GM12878 (cell line): ENCODE measurements around the gene MT1H. TPM values are rescaled to one million over a fixed set of nuclear protein-coding genes. Genes with fewer than 3 reads are reported as not detected.

ENCODE experiments used
- ATAC-seq: fragments of 200-7000 bp; cut with Tn5 transposase; 3 replicates; pipeline ENCODE4 v1.9.1; 2020; ENCODE audit warnings: mild to moderate bottlenecking, moderate library complexity
- BruUV-seq: library from RNA; stranded (reverse); fragments of 400-500 nt; replicated peaks from 2 replicates; lab custom pipeline; 2021; lab: Mats Ljungman, UMichigan
- CTCF ChIA-PET: fragments of 300-600 bp; sonication (Branson Sonifier 250); formaldehyde crosslinking; extraction: SDS; loops from one replicate; lab custom pipeline; 2021; ENCODE audit warnings: inconsistent platforms; lab: Yijun Ruan, JAX
- POLR2A ChIA-PET: fragments of 350-600 bp; formaldehyde crosslinking; extraction: SDS; loops from one replicate; lab custom pipeline; 2021; ENCODE audit warnings: inconsistent platforms; lab: Charles Lee
- RAD21 ChIA-PET: fragments of 300-600 bp; sonication (Branson Sonifier 250); formaldehyde crosslinking; loops from one replicate; lab custom pipeline; 2023; ENCODE audit warnings: antibody characterized with exemption; ENCODE audit not compliant: unreplicated experiment; lab: Charles Lee
- SMC1A ChIA-PET: fragments of 300-600 bp; sonication (Branson Sonifier 250); formaldehyde crosslinking; loops from one replicate; lab custom pipeline; 2023; ENCODE audit not compliant: unreplicated experiment, uncharacterized antibody; lab: Charles Lee
- DNase-seq: peaks from one replicate; pipeline ENCODE4 v3.0.0-alpha.2; 2011; ENCODE audit warnings: low read depth, low spot score
- FAIRE-seq: peaks from 3 replicates; lab custom pipeline; 2011; peaks lifted over from hg19 to GRCh38; lab: Jason Lieb, UNC
- H2AFZ ChIP-seq: 2 replicates; pipeline ENCODE4 v1.6.0; 2011; ENCODE audit warnings: low read depth, low read length, control low read depth; ENCODE audit not compliant: control insufficient read depth
- H3K27ac ChIP-seq: 2 replicates; pipeline ENCODE4 v1.5.1; 2011; ENCODE audit warnings: control low read depth; ENCODE audit not compliant: control insufficient read depth, insufficient read depth
- H3K27me3 ChIP-seq, 2 experiments: replicated peaks in 1 of 2; 2 replicates each; pipeline versions ENCODE4 v1.6.0 to v1.6.1; 2011; ENCODE audit warnings: low read length in 1 of 2; ENCODE audit not compliant: control insufficient read depth in 2 of 2, insufficient read depth in 2 of 2
- H3K36me3 ChIP-seq, 2 experiments: 2 replicates each; pipeline ENCODE4 v1.5.1; 2011; ENCODE audit warnings: low read length in 1 of 2; ENCODE audit not compliant: control insufficient read depth in 2 of 2, insufficient read depth in 2 of 2
- H3K4me1 ChIP-seq: 2 replicates; pipeline ENCODE4 v1.6.1; 2011; ENCODE audit warnings: mild to moderate bottlenecking, low read length, moderate library complexity, mixed read lengths; ENCODE audit not compliant: control insufficient read depth, insufficient read depth
- H3K4me2 ChIP-seq: 2 replicates; pipeline ENCODE4 v1.6.0; 2011; ENCODE audit warnings: control low read depth; ENCODE audit not compliant: control insufficient read depth, insufficient read depth
- H3K4me3 ChIP-seq: fragments of 200-600 bp; sonication (generic); 2 replicates; pipeline ENCODE4 v1.5.1; 2016
- H3K79me2 ChIP-seq: 2 replicates; pipeline ENCODE4 v1.6.0; 2011; ENCODE audit warnings: low read length; ENCODE audit not compliant: control insufficient read depth, insufficient read depth
- H3K9ac ChIP-seq: 2 replicates; pipeline ENCODE4 v1.8.0; 2011; ENCODE audit warnings: low read length, control low read depth, mixed read lengths; ENCODE audit not compliant: control insufficient read depth, insufficient read depth
- H3K9me3 ChIP-seq: replicated peaks from 3 replicates; pipeline ENCODE4 v1.5.1; 2011; ENCODE audit warnings: mild to moderate bottlenecking, low read length; ENCODE audit not compliant: control insufficient read depth, insufficient read depth
- H4K20me1 ChIP-seq: 2 replicates; pipeline ENCODE4 v1.6.0; 2011; ENCODE audit not compliant: control insufficient read depth, insufficient read depth
- GABPA ChIP-seq: IDR thresholded peaks from 2 replicates; pipeline ENCODE4 v1.6.1; 2014; ENCODE audit warnings: antibody characterized with exemption, low read depth, mild to moderate bottlenecking, inconsistent platforms
- NFIC ChIP-seq: IDR thresholded peaks from 2 replicates; pipeline ENCODE4 v1.6.1; 2012; ENCODE audit warnings: low read depth, mild to moderate bottlenecking, inconsistent platforms, low read length, moderate library complexity
- NFYB ChIP-seq: IDR thresholded peaks from 2 replicates; pipeline ENCODE4 v1.6.1; 2011; ENCODE audit warnings: low read depth, mild to moderate bottlenecking, low read length, improper control_type of control experiment, moderate library complexity; ENCODE audit not compliant: insufficient read depth
- NRF1 ChIP-seq: conservative IDR thresholded peaks from 2 replicates; pipeline ENCODE4 v1.6.1; 2011; ENCODE audit warnings: mild to moderate bottlenecking, low read depth, low read length, improper control_type of control experiment
- POLR2AphosphoS2 ChIP-seq: IDR thresholded peaks from 2 replicates; pipeline ENCODE4 v1.6.1; 2011; ENCODE audit warnings: low read depth, mild to moderate bottlenecking, low read length, improper control_type of control experiment, moderate library complexity
- POU2F2 ChIP-seq: IDR thresholded peaks from 3 replicates; pipeline ENCODE4 v1.6.1; 2011; ENCODE audit warnings: low read depth, mild to moderate bottlenecking, low read length, borderline replicate concordance
- RBBP5 ChIP-seq: fragments of 200-600 bp; sonication (generic); conservative IDR thresholded peaks from 2 replicates; pipeline ENCODE4 v1.6.1; 2016
- SIX5 ChIP-seq: IDR thresholded peaks from 2 replicates; pipeline ENCODE4 v1.6.1; 2011; ENCODE audit warnings: mild to moderate bottlenecking, low read depth, low read length, moderate library complexity; ENCODE audit not compliant: severe bottlenecking
- STAT1 ChIP-seq: fragments of 450-650 bp; conservative IDR thresholded peaks from 2 replicates; pipeline ENCODE4 v1.6.1; 2014; ENCODE audit warnings: antibody characterized with exemption, mild to moderate bottlenecking
- ZNF207 ChIP-seq: fragments of 450-650 bp; IDR thresholded peaks from 2 replicates; pipeline ENCODE4 v1.6.1; 2014; ENCODE audit warnings: antibody characterized with exemption, mild to moderate bottlenecking, borderline replicate concordance
- WGBS: methylation state at CpG from one replicate; pipeline ENCODE4 v1.1.6; 2016; ENCODE audit warnings: low lambda C conversion rate; ENCODE audit not compliant: insufficient replicate concordance, insufficient coverage; ENCODE audit errors: missing lambda C conversion rate; 5-methylcytosine and 5-hydroxymethylcytosine counted together
- in situ Hi-C: fragments of 300-500 bp; cut with MboI; formaldehyde crosslinking; loops from 9 replicates; pipeline ENCODE4 v1.14.3; 2018; ENCODE audit warnings: mixed read lengths
- intact Hi-C: fragments of 100-400 bp; cut with micrococcal nuclease; formaldehyde crosslinking; loops from one replicate; pipeline ENCODE4 v1.14.2; 2022; ENCODE audit not compliant: unreplicated experiment
- polyA plus RNA-seq, 11 experiments: library from polyadenylated mRNA; depleted of rRNA in 4 of 11; unstranded in 6 of 11; stranded (reverse) in 5 of 11; fragments of >200 nt; fragmentation: Nextera tagmentation in 4 of 11; fragmentation: Illumina TruSeq in 1 of 11; extraction: Ambion mirVana in 4 of 11; extraction: Trizol in 1 of 11; gene quantifications; 1 replicate in 1 of 11; 2 replicates in 10 of 11; pipeline versions ENCODE4 v1.2.1 to v1.2.3, GENCODE V29; 2011 to 2016; ENCODE audit warnings: inconsistent platforms in 2 of 11, missing spikeins in 2 of 11, low read depth in 1 of 11
- total RNA-seq, 4 experiments: library from RNA; depleted of rRNA in 3 of 4; stranded (reverse); fragments of >200 nt in 3 of 4; fragmentation: Illumina TruSeq in 1 of 4; extraction: Trizol in 1 of 4; gene quantifications; 2 replicates each; pipeline versions ENCODE4 v1.2.1 to v1.2.3, GENCODE V29; 2013 to 2021
- TF ChIP-seq, protein P1 (sequence below): fragments of 450-650 bp; formaldehyde crosslinking; IDR thresholded peaks from 2 replicates; pipeline ENCODE4 v1.5.0; 2022; ENCODE audit warnings: mild to moderate bottlenecking, missing genetic modification characterization

MT1H gene
- total and polyA plus RNA-seq, 10 of the 15 experiments (the other 5 are each of a cell fraction or from before 2014, with no cell fraction given), result 0.40 to 6.0 (median 1.1) TPM; not detected in 2

DNA sequence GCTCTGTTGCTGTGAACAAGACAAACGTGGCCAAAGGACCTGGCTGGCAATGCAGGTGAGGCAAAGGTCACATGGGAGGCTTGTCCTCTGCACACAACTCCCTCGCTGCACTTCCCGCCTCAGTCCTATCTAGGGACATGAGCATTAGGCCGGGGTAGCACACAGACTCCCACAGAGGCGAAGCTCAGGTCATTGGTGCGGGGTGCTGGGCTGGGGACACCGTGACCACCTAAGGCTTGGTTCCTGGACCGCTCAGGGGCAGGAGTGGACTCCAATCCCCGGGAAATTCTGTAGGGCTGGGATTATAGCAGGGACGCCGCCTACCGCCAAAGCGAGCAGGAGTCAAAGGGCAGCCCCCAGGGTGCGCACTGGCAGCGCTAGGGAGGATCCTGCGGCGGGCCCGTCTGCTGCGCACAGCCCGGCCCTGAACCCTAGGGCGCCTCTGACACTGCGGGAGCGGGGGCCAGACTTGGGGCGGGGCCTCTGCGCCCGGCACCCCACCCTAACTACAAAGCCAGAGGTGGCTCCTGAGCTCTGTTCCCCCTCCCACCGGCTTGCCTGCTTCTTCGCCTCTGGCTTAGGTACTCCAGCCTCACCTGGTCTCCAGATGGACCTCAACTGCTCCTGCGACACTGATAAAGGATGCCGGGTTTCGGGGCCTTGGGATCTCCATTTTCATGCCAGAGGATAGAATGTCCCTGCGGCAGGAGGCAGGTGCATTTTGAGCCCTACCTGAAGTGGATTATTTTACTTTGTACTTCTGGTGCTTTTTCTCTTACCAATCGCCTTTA is 21.8 kb upstream of the MT1H start:
- H3K27me3 ChIP-seq, result peaks cover 10 to 25% of the 10 kb centered on the region in 2 experiments
- ATAC-seq, result no peak
- 37% methylated on average over 33 of the region's 33 CpGs for WGBS
- ChIA-PET RAD21 (interaction anchor here (1.0 kb wide), 1 partner anchor 54 kb away, joined by 4 read pairs; no protein-coding TSS in a partner anchor), POLR2A (no interaction called here), SMC1A (no interaction called here), CTCF (interaction anchor here (1.6 kb wide), 1 partner anchor 54 kb away, joined by 4 read pairs; no protein-coding TSS in a partner anchor)
- no peaks in the 10 kb centered on the region for H3K9me3 ChIP-seq
- in situ Hi-C loops (no loop called here), intact Hi-C loops (no loop called here)
- no peak overlapping the region for H3K4me3 ChIP-seq
- no peak overlapping the region for H2AFZ ChIP-seq
- TF ChIP-seq POLR2AphosphoS2, result no peak
- TF ChIP-seq NFYB, result no peak
- no peak for TF ChIP-seq GABPA
- H3K4me2 ChIP-seq, result no peak overlapping the region
- H3K79me2 ChIP-seq, result no peaks in the 10 kb centered on the region
- no peaks in the 10 kb centered on the region for H3K4me1 ChIP-seq
- BruUV-seq, result no TSS peak
- H4K20me1 ChIP-seq, result no peaks in the 10 kb centered on the region
- no peak overlapping the region for H3K27ac ChIP-seq
- no peak for FAIRE-seq
- no peak overlapping the region for H3K9ac ChIP-seq
- no peak for DNase-seq
- no peaks in the 10 kb centered on the region for H3K36me3 ChIP-seq

DNA sequence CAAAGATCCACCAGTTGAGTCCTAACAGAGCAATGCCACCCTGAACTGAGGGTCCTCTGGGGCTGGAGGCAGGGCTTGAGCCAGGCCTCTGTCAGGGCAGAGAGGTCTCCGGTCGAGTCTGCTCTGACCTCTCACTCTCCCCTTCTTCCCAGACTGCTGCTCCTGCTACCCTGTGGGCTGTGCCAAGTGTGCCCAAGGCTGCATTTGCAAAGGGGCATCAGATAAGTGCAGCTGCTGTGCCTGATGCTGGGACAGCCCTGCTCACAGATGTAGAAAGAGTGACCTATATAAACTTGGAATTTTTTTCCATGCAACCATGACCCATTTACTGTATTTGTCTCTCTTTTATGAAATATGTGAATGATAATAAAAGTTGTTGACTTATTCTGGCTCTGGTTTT is 20.3 kb upstream of the MT1H start:
- in situ Hi-C loops, result no loop called here
- Histone ChIP-seq H3K4me2 (no peak overlapping the region), H4K20me1 (no peaks in the 10 kb centered on the region), H3K36me3 (no peaks in the 10 kb centered on the region), H3K27ac (no peak overlapping the region), H3K4me3 (no peak overlapping the region), H2AFZ (no peak overlapping the region), H3K9ac (no peak overlapping the region), H3K9me3 (no peaks in the 10 kb centered on the region), H3K27me3 (peaks cover 8 to 17% of the 10 kb centered on the region in 2 experiments), H3K79me2 (no peaks in the 10 kb centered on the region), H3K4me1 (no peaks in the 10 kb centered on the region)
- FAIRE-seq, result no peak
- BruUV-seq, result no TSS peak
- 51% methylated on average over 2 of the region's 2 CpGs for WGBS
- ChIA-PET POLR2A (interaction anchor here (0.6 kb wide), 1 partner anchor 24 kb away, joined by 3 read pairs; the partner anchor contains the start of gene MT1E), CTCF (no interaction called here), RAD21 (no interaction called here), SMC1A (interaction anchor here (1.0 kb wide), 1 partner anchor 11 kb away, joined by 3 read pairs; no protein-coding TSS in a partner anchor)
- no peak for ATAC-seq
- intact Hi-C loops, result no loop called here
- DNase-seq, result no peak
- TF ChIP-seq RBBP5 (no peak), STAT1 (no peak), NFIC (no peak), SIX5 (no peak), ZNF207 (no peak), POU2F2 (no peak), NRF1 (no peak)
- TF ChIP-seq, protein P1, sequence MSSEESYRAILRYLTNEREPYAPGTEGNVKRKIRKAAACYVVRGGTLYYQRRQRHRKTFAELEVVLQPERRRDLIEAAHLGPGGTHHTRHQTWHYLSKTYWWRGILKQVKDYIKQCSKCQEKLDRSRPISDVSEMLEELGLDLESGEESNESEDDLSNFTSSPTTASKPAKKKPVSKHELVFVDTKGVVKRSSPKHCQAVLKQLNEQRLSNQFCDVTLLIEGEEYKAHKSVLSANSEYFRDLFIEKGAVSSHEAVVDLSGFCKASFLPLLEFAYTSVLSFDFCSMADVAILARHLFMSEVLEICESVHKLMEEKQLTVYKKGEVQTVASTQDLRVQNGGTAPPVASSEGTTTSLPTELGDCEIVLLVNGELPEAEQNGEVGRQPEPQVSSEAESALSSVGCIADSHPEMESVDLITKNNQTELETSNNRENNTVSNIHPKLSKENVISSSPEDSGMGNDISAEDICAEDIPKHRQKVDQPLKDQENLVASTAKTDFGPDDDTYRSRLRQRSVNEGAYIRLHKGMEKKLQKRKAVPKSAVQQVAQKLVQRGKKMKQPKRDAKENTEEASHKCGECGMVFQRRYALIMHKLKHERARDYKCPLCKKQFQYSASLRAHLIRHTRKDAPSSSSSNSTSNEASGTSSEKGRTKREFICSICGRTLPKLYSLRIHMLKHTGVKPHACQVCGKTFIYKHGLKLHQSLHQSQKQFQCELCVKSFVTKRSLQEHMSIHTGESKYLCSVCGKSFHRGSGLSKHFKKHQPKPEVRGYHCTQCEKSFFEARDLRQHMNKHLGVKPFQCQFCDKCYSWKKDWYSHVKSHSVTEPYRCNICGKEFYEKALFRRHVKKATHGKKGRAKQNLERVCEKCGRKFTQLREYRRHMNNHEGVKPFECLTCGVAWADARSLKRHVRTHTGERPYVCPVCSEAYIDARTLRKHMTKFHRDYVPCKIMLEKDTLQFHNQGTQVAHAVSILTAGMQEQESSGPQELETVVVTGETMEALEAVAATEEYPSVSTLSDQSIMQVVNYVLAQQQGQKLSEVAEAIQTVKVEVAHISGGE (CRISPR knock-in tag), result no peak
